Umbilical cord (tissue), 2 donors: Measurements from ENCODE around the gene SCLT1. TPM values are rescaled to one million over a fixed set of nuclear protein-coding genes. Genes with fewer than 3 reads are reported as not detected.

Experiments
- DNase-seq: peaks from one replicate; pipeline ENCODE4 v3.0.0-alpha.2; 2015; ENCODE audit warnings: low spot score
- total RNA-seq: library from RNA; depleted of rRNA; stranded (reverse); fragments of >200 nt; gene quantifications from one replicate; pipeline ENCODE4 v1.2.3, GENCODE V29; 2014; ENCODE audit warnings: low replicate concordance; ENCODE audit not compliant: insufficient read depth

Gene SCLT1
- total RNA-seq, 1 donor from 2014 or later = 42.4 TPM

GRCh38 chr4:128841402-128841801 is 251.9 kb downstream of the SCLT1 start:
- no peak for DNase-seq

GRCh38 chr4:128840711-128841318 is 252.5 kb downstream of the SCLT1 start:
- DNase-seq = no peak

- no peak for DNase-seq
Measured at GRCh38 chr4:128837679-128838078, 255.7 kb downstream of the SCLT1 start.

- no peak for DNase-seq
Measured at GRCh38 chr4:128837198-128837597, 256.1 kb downstream of the SCLT1 start.

GRCh38 chr4:128835498-128836222 is 257.7 kb downstream of the SCLT1 start:
- DNase-seq = peak; percentile 20

Other genes starting within 250 kb of the SCLT1 start
- 11.1 TPM for gene C4orf33, start 2.6 kb upstream of the SCLT1 start, total RNA-seq